Measurements from ENCODE around the gene TLCD3B.
"Not testable (repeated sequence)": the region's sequence is repeated elsewhere in the genome, so short reads cannot be mapped to it uniquely, and the experiment has no call there.

TLCD3B gene

DNA sequence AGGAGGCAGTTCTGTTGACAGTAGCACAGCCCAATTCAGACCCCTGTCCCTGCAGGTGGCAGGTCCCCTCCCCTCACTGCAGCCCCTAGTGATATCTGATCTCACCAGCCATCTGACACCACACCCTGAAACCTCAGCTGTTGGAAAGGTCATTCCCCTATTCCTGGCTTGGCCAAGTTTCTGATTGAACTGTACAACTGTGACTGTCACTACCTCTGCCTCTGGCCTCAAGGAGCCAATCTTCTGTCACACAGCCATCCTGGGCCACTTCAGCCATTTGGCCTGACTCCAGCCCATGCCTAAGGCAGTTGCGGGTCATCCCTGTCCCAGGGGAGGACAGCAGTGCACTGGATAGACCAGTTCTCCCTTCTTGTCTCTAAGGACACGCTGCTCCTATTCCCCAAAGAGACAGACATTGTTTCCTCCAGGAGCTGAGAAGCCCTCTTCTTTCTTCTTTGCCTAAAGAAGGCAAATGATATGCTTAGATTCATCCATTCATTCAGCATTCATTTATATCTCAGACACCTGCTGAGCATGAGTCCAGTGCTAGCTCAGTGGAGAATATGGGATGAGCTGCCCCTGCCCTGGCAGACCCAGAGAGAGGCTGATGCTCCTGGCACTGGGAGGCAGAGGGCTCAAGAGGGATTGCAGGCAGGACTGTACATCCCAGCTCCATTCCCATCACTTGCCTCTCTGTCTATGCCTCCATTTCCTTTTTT, 29.9 kb upstream of the TLCD3B start:
- DNase-seq = no peak

DNA sequence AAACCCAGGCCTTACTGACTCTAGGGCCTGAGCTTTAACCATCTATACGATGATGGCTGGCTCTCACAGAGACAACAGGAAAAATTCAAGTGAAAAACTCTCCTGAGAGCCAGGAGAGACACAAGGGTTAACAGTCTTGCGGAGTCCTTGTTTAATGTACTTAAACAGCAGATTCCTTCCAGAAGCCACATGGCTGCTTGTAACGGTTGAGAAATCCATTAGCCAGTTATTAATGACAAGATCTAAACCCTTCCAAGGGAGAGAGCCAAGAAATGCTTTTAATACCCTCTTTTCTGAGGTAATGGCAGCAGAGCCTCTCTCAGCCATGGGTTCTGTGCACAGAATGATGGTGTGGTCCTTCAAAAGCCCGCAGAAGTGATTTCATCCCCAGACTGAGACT, 29.3 kb upstream of the TLCD3B start:
- no peak for DNase-seq

DNA sequence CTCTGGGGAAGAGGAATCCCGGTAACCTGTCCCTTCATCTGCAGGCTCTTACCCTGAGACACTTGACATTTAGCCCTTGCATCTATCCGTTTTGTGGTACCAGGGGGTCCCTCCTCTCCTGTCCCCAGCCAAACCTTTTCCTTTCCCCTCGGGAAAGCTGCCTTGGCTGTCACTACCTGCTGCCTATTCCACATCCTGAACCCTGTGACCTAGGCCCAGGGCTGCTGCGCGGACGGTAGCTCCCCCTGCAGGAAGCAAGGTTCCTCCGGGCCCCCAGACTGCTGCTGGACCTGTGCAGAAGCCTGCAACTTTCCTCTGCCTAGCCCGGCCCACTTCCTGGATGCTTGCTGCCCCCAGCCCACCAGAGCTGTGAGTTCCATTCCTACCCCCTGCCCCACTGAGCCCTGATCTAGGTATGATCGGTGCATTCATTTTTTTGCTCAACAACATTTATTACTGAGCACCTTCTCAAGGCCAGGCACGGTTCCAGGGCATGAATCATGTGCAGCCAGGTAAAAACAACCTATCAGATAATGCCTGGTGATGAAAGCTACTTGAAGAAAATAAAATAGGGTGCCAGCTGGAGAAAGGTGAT, 24.0 kb upstream of the TLCD3B start:
- peak; percentile 74 for DNase-seq

DNA sequence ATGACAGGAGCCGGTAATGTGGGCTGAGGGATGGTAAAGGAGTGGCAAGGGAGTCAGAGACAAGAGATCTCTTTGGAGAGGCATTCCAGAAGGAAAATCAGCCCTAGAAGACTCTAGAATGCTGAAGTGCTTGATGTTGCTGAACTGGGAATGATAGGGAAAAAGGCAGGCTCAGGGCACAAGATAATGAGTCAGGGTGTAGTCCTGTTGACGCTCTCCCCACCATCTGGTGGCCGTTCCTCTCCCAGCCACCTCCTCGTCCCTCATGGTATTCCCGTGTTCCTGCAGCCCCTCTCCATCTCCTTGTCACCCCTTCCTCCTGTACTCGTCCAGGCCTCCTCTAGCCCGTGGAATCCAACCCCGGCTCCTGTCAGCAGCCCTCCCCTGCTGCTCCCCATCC, 23.4 kb upstream of the TLCD3B start:
- no peak for DNase-seq

DNA sequence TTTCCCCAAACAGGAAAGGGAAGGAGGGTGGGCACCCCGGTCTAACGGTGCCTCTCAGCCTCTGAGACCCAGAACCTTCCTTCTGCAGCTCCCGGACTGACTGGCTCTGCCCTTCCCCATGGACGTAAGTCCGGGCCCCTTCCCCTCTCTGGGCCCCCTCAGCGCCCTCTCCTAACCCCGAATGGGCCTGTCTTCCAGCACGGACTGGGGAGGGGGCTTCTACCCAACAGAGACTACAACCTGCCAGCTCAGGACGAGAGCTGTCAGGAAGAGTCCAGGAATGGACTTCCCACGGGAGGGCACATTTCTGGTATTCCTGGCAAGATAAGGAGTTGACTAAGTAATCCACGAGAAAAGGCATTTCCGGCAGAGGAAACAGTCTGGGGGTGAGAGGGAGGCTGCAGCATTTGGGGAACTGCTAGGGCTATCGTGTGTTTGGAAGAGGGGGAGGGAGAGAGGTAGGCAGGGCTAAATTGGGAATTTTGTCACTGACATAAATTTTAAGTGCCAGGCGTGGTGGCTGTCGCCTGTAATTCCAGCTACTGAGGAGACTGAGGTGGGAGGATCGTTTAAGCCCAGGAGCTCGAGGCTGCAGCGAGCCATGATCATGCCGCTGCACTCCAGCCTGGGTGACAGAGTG, 22.4 kb upstream of the TLCD3B start:
- DNase-seq = no peak

DNA sequence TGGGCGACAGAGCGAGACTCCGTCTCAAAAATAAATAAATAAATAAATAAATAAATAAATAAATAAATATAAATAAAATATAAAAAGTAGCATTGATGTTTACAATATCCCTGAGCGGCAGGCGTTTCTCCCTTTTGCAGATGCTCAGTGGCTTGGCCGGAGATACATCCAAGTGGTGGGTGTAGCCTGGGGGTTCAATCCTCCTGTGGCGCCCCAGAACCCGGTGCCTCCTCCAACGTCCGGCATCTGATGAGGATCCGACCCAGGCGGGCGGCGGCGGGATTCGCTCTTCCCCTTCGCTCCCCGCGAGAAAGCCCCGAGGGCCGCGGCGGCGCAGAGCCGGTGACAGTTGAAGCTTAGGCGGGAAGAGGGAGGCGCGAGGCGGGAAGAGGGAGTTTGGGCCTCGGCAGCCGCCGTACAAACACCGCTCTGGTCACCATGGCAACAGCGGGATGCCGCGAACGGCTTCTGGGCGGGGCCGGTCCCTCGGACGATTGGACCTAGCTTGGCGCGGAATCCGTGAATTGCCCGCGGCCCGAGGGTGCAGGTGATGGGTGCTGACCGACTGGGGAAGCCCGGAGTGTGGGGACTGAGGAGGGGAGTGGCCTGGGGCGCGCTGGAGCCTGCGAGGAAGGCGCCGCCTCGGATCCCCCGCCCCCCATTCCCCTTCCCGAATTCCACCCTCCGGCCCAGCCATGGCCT, 21.8 kb upstream of the TLCD3B start:
- peak; percentile 97 for DNase-seq

DNA sequence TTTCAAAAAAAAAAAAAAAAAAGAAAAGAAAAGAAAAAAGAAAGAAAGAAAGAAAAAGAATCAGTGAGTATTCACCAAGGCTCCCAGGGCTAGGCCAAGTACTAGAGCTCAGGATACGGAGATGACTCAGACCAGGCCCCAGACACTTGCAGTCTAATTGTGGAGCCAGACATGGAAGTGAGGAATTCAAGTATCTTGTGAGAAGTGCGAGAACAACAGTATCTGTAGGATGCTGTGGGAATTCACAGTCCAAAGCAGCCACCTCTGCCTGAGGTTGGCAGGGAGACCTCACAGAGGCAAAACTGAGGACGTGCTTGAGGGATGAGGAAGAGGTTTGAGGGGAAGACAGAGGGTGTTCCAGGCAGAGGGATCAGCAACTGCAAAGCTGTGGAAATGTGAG, 20.4 kb upstream of the TLCD3B start:
- no peak for DNase-seq

DNA sequence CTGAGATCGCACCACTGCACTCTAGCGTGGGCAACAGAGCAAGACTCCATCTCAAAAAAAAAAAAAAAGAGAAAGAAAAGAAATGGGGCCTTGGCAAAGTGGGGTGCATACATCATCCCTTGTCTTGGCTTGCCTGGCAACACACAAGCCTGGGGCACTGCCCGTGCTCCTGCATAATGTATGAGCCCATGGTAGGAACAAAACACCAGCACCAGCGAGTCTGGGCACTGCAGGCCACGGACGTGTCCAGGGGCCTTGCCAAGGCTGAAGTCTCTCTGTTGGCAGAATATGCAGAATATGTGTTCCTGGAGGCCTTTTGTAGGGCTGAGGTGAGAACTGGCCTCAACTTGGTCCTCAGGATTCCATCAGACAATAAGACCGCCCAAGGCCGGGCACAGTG, 18.8 kb upstream of the TLCD3B start:
- no peak for DNase-seq

DNA sequence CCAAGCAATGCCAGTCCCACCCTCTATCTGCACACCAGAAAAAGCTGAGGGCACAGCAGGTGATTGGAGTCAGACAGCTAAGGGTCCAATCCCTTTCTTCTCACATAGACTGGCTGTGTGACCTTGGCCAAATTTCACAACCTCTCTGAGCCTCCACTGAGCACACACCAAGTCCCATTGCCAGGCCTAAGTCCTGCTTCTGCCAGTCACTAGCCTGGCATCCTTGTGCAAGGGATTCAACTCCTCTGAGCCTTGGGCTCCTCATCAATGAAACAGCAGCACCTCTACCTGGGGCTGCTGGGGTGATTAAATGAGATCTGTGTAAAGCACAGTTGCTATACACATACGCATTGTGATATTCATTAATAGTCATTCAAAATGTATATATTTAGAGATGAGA, 15.5 kb upstream of the TLCD3B start:
- no peak for DNase-seq

DNA sequence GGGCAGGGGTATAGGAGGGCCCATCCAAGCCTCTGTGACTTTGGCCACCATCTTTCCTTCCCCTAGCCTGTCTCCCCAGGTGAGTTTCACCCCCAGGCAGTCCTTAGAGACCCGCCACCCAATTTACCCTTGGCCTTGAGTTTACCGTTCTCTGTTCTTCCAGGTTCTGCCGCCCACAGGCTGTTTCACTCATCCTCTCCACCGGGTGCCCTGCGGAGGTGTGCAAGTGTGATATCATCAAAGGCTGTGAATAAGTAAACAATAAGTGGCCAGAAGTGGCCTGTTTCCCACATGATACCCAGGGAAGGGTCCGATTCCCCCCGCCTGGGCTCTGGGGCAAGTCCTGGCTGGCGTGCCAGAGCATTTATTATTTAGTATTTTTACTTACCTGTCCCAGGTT, 15.1 kb upstream of the TLCD3B start:
- DNase-seq = no peak

DNA sequence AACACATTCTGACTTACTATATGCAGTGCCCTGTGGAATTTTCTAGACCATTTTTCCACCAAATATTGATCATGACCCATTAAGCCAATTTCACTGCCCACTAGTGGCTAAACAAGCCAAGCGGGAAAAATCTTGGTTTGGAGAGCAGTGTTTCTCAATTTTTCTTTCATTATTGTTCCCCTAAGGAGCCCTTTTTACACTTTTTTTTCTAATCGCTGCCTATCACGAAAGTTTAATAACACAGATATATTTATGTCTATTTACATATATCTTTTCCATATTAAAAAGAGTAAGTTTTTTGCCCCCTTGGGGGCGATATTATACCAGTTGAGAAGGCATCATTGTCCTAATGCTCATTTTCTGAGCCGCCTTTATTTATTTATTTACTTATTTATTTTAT, 10.8 kb upstream of the TLCD3B start:
- peak; percentile 75 for DNase-seq

DNA sequence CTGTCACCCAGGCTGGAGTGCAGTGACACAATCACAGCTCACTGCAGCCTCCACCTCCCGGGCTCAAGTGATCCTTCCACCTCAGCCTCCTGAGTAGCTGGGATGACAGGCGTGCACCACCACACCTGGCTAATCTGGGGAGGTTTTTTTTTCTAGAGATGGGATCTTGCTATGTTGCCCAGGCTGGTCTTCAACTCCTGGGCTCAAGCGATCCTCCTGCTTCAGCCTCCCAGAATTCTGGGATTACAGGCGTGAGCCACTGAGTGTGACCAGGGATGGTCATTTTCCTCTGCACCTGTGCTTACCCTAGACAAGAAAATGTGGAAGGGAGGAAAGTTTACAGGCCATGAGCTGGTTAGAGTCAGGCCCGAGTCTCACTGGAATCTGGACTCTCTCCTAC, 9.6 kb upstream of the TLCD3B start:
- not testable (repeated sequence) for DNase-seq

DNA sequence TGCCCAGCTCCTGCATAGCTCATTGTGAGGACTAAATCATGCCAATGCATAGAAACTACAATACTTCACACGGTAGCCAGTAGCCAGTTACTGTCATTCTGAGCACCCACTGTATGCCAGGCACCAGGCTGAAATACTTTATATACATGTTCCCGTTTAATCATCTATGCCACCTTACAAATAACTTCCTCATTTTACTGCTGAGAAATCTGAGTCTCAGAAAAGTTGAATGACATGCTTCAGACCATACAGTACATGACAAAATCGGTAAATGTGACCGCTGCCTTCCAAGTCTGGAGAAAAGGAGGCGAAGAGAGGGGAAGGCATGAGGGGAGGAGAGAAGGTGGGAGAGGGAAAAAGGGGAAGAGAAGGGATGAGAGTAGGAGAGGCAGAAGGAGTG, 9.2 kb upstream of the TLCD3B start:
- DNase-seq = peak; percentile 54

DNA sequence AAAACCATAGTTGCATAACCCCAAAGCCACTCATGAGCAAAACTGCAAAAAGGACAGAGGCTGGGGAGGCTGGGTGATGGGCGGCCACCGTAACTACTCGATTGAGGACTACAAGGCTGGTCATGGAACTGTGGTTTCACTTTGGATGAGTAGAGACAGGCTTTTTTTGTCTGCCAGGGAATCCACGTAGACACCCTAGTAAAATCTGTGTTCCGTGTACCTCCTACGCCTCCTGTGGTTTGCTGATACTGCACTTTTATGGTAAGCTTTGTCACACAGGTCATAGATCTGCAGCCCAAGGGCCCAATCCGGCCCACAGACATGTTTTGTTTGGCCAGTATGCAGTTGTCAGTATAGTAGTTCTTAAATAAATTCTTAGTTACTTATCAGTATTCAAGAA, 2.2 kb upstream of the TLCD3B start:
- no peak for DNase-seq

DNA sequence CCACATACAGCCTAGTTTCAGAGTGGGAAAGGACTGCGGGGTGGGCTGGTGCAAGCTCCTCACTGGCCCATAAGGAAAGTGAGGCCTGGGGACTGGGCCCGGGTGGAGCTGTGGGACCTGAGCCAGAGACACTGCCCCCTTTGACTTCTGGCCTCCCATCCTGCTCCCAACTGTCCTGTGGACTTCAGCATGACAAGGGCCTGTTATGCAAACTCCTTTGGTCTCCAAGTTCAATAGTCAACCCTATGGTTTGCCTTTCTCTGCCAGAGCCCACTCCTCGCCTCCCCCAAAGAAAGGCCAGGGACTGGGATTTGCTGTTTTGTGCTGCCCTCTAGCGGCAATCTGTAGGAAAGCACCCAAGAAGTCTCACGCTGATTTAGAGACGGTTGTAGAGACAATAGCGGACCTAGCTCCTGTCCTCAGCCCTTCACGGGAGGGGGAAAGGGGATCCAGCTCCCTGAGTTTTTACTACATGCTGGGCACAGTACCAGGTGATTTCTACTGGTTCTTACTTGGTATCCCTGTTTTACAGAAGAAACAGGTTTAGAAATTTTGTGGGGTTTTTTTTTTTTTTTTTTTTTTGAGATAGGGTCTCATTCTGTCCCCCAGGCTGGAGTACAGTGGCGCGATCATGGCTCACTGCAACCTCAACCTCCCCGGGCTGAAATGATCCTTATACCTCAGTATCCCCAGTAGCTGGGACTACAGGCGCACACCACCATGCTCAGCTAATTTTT, 1.2 kb upstream of the TLCD3B start:
- DNase-seq = peak; percentile 82

DNA sequence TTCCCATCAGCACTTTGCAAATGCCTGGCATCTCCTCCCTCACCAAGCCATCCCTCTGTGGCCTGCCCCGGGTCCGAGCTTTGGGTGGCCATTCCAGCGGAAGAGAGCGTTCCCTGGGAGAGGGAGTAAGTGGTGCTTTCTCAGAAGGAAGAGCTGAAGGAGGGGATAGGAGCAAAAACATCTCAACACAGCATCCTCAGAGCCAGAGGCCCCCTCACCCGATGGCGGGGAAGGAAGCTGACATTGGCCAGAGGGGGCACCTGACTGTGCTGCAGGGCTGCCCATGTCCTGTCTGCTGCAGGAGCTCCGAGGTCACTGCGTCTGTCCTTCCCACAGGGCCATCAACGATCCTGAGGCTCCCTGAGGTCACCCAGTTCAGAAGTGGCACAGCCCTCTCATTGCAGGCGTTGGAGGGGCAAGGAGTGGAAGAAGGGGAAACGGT, 427 bp upstream of the TLCD3B start:
- DNase-seq = no peak

DNA sequence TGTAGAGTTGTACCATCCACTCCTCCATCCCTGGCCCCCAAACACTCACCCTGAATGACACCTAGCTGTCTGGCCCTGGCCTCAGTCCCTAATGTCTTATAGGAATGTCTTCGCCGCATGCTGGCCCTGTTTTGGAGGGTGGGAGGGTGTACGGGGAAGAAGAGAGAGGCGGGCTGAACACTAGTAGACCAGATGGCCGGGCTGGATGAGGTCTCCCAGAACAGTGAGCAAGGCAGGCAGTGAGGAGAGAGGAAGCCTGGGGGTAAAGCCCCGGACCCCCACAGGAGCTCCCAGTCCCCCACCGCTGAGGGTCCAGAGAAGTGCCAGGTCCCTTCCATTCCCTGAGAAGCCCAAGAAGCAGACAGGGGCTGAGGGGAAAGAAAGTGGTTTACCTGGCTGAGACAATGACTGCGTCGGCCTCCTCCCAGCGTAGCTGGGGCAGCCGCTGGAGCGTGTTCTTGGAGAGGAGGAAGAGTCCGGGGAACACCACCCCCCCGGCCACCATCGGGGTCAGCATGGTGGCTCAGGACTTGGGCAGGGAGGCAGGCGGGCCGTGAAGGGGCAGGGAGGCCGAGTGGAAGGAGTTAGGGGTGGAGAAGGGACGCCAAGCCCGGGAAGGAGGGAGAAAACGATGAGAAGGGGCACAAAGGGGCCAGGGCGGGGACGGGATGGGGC, 923 bp downstream of the TLCD3B start:
- DNase-seq = no peak

DNA sequence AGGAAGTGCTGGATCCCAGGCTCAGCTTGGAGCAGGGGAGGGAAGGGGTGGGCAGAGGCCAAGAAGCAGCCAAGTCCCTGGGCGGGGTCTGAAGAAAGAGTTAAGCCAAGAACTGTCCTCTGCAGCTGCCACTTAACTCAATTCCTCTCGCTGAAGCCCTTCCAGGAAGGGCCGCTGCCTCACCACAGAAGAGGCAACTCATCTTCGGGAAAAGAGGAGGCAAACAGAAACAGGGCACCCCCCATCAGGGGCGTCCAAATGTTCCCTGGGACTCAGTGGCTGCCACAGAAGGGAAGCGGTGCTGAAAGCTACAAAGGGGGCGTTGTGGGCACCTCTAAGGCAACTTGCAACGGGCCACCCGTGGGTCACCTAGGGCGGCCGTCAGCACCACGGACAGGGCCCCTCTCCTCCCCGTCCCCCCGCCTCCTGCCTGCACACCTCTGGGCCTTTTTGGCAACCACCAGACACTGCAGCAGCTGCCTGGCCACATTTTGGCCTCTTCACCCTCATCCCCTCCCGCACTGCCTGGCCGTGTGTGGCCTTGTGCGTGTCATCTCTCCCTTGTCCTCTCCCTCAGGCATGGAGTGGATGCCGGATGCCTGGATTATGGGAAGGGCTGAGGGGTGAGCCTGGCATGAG, 2.5 kb downstream of the TLCD3B start:
- DNase-seq = peak; percentile 68

DNA sequence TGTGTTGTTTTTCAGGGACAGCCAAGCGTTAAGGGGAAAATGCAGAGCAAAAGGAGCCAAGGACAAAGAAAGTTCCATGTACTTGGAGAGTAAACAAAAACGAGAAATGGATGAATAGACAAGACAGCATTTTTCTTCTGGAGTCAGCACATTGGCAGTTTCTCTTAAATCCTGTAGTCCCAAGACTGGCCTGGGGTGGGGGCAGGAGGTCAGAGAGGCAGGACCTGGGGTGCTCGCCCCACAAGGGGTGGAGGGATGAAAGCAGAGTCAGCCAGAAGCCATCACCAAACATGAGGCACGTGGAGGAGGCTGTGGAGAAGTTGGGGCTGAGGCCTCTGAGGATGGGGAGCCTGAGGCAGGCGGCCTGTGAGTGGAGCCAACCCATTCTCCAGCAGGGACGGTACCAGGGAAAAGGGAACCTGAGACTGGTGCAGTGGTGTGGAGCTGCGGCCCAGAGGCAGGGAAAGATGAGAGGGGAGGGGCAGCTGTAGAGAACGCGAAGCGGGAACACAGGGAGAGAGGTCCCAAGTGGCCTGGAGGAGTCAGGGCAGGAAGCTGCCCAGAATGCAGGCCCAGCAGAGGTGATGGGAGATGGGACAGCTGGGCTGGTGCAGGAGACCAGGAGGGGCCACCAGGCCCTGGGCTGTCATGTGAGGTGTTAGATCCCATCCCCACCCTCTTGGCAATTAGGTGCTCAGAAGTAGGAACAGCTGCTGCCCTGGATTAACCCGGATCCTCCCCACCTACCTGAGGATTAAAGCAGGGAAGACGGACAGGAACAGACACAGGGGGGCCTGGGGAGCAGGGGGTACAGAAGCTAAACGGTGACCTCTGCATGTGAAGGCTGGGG, 3.3 kb downstream of the TLCD3B start:
- no peak for DNase-seq

DNA sequence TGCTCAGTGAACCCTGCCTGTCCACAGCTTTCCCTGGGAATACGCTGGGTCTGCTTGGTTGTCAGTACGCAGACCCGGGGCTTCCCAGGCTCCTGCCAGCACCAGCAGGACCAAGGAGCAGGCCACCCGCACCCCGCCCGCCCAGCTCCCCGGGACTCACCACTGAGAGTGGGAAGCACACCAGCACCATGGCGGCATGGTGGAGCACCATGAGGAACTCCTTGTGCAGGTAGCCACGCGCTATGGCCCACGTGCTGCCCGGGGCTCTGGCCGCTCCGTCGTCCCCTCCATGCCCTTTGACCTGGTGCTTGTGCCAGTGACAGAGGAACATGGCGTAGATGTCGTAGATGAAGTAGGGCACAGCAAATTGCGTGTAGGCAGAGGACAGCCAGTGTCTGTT, 4.6 kb downstream of the TLCD3B start:
- no peak for DNase-seq

DNA sequence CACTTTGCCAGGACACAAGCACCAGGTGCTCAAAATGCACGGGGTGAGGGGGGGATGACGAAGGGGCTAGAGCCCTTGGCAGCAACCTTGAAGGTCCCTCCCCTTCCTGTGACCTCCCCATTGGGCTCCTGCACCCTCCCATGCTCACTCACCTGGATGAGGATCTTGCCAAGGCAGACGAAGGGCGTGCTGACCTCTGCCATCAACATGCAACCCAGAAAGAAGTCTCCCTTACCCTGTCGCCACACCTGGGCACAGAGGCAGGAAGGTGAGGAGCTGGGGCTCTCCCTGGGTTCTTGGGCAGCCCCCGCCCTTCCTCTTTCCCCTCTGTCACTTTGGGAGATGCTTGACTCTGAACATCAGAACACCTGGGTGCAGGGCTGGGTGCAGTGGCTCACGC, 5.5 kb downstream of the TLCD3B start:
- no peak for DNase-seq

Data from hematopoietic multipotent progenitor cell treated with erythropoietin and hydrocortisone succinate and interleukin-3 and kit ligand, for 6 days (in vitro differentiated cells).